HG03025 (cell line): ENCODE results near the gene CEACAM1.
"Not testable (repeated sequence)": the region's sequence is repeated elsewhere in the genome, so short reads cannot be mapped to it uniquely, and the experiment has no call there.

Experiments
- ATAC-seq: cut with Tn5 transposase; IDR thresholded peaks from one replicate; pipeline ENCODE4 v1.9.1; 2021; ENCODE audit warnings: mild to moderate bottlenecking, moderate library complexity; ENCODE audit not compliant: unreplicated experiment, low FRiP score

The CEACAM1 gene

DNA sequence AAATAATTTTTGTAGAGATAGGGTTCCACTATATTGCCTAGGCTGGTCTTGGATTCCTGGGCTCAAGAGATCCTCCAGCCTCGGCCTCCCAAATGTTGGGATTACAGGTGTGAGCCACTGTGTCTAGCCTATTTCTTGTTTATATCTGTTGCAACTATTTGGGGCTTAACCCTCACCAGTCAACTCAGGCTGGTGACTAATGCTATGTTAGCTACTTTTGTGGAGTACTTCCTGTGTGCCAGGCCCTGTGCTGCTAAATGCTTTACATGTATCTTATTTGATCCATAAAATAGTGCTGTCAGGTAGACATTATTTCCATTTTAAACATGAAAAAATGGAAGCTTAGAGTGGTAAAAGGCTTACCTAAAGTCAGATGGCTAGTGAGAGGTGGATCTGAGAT lies 13.8 kb downstream of the CEACAM1 start:
- no peak for ATAC-seq

GRCh38 chr19:42512743-42513304 lies 15.5 kb downstream of the CEACAM1 start:
- ATAC-seq: no peak

DNA sequence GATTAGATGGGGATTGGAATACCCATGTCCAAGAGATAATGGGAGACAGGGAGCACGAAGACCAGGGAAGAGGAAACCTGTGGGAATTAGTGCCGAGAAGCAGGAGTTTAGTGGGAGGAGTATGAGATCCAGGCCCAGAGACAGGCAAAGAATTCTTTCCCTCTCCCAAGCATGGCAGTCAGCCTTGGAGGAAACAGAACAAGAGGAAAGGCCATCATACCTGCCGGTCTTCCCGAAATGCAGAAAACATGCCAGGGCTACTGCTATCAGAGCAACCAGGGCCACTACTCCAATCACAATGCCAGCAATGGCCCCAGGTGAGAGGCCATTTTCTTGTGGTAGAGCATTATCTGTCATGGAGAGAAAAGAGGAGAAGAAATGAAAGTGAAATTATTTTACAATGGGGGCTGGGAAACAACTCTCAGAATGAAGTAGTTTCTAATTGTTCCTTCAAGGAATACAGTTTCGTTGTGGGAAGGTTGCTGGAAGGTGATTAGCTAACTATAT lies 16.1 kb downstream of the CEACAM1 start:
- ATAC-seq: no peak

GRCh38 chr19:42511340-42511739 lies 16.9 kb downstream of the CEACAM1 start:
- no peak for ATAC-seq

- no peak for ATAC-seq
Measured at GRCh38 chr19:42508892-42509444, 19.3 kb downstream of the CEACAM1 start.

DNA sequence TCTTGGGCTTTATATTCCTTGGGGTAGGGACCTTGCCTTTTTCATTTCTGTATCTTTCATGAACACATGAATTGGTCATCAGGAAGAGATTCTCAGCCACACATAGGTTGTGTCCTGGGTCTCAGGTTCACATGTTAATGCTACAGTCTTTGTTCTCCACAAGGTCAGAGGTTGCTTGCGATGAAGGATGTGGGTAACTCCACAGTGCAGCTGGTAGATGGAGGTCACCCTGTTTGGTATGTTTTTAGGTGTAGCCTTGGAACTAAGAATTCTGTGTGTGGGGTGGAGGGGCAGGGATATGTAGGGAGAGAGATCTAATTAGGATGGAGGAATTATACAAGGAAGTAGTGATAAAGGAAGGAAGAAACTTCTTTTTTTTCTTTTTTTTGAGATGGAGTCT lies 23.2 kb downstream of the CEACAM1 start:
- ATAC-seq: no peak

DNA sequence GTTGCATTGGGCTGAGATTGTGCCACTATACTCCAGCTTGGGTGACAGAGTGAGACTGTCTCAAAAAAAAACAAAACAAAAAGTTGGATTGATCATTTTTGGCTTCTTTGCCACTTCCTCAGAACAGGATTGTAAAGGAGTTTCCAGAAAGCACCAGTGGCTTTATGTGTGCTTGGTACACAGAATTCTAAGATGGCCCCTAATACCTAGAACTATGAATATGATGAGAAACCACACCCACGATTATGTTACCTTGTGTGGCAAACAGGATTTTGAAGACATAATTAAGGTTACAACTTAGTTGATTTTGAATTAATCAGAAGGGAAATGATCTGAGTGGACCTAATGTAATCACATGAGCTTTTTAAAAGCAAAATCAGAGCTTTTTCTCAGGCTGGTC lies 26.5 kb downstream of the CEACAM1 start:
- ATAC-seq: no peak

GRCh38 chr19:42501243-42501642 lies 27.0 kb downstream of the CEACAM1 start:
- not testable (repeated sequence) for ATAC-seq

GRCh38 chr19:42498169-42498757 lies 30.0 kb downstream of the CEACAM1 start:
- no peak for ATAC-seq

- ATAC-seq: no peak
Measured at GRCh38 chr19:42497492-42498168, 30.7 kb downstream of the CEACAM1 start.

GRCh38 chr19:42496460-42497133 lies 31.7 kb downstream of the CEACAM1 start:
- ATAC-seq: no peak

- no peak for ATAC-seq
Measured at GRCh38 chr19:42495663-42496062, 32.6 kb downstream of the CEACAM1 start.

GRCh38 chr19:42494321-42494720 lies 34.0 kb downstream of the CEACAM1 start:
- no peak for ATAC-seq

DNA sequence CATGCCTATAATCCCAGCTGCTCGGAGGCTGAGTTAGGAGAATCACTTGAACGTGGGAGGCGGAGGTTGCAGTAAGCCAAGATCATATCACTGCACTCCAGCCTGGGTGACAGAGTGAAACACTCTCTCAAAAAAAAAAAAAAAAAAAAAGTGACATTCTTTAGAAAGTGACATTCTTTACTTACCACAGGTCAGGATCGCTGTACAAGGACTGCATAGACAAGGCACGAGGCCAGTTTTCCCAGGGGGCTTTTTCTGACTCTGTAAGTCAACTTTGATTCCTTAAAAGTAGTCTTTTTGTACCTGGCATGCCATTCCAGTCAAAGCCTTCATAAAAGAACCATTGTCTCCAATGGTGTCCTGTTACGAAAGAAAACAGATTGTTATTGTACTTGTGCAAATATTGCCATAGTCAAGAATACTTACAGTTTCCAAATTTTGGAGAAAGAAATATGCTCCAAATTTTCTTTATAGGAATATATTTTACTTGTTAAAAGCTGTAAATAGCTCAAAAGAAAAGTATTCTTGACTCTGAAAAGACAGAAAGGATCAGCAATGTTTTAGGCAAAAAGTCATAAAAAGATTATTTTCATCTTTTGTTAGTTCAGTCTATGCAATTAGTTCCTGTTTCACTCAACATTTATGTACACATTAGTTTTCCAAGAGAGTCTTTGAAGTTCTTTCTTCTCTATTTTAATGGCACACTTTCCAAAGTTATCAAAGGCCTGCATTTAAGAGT lies 39.3 kb downstream of the CEACAM1 start:
- ATAC-seq: no peak

DNA sequence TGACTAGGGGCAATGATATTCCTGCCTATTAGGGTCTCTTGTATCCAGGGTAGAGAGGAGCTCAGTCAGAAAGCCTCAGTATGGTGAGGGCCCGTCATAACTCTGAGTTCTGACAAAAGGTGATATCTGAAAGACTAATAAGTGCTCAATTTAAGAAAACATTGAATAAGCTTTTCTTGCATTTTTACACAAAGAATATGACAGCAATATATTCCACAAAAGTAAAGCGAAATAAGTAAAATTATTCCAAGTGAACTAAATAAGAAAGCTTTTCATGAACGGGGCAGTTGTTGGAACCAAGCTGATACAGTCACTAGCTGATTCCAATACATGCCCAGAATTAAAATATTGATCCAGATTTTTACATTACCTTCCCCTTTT lies 40.5 kb downstream of the CEACAM1 start:
- no peak for ATAC-seq

GRCh38 chr19:42487032-42487797 lies 41.1 kb downstream of the CEACAM1 start:
- no peak for ATAC-seq

DNA sequence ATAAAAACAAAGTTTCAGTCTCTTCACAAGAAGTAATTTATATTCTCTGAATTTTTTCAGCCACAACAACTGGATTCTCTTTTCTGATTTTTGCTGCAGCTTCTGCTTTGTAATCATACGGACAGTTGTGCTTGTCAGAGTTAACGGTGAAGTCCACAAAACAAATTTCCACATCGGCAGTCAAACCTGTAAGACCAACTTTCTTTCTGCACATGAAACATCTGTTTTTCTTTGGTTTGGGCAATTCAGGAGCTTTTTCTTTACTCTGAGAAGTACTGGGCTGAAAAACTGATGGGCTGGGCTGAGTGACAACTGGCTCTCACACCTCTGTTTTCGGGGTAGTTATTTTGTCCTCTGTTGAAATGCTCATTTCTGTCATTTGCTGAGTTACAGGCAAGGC lies 43.2 kb downstream of the CEACAM1 start:
- ATAC-seq: not testable (repeated sequence)

GRCh38 chr19:42480335-42481095 lies 47.8 kb downstream of the CEACAM1 start:
- no peak for ATAC-seq

- no peak for ATAC-seq
Measured at GRCh38 chr19:42479736-42480135, 48.5 kb downstream of the CEACAM1 start.
